ENCODE results near the gene GPR45. TPM values are rescaled to one million over a fixed set of nuclear protein-coding genes. Genes with fewer than 3 reads are reported as not detected.
"Not testable (repeated sequence)": the region's sequence is repeated elsewhere in the genome, so short reads cannot be mapped to it uniquely, and the experiment has no call there.

The GPR45 gene
- total and polyA plus RNA-seq, 8 donors, result not detected

GRCh38 chr2:105248316-105249070, 7.0 kb downstream of the GPR45 start:
- H3K27me3 ChIP-seq, result no peaks in the 10 kb centered on the region
- intact Hi-C loops (cut with DNase I; ENCODE audit: low total_unique reads), result no loop called here
- DNase-seq, result no peak
- no peak for TF ChIP-seq EP300 (IDR thresholded peaks at IDR 0.05)
- no peak for TF ChIP-seq CTCF (IDR thresholded peaks at IDR 0.05)
- TF ChIP-seq POLR2AphosphoS5 (IDR thresholded peaks at IDR 0.05), result no peak
- TF ChIP-seq POLR2A (IDR thresholded peaks at IDR 0.05), result no peak
- no peaks in the 10 kb centered on the region for H3K9me3 ChIP-seq
- H3K4me3 ChIP-seq, result no peak overlapping the region
- no peak overlapping the region for H3K27ac ChIP-seq
- no peaks in the 10 kb centered on the region for H3K36me3 ChIP-seq
- no peaks in the 10 kb centered on the region for H3K4me1 ChIP-seq
- 74 to 90% (median 78%) methylated on average over 4 of the region's 4 CpGs for WGBS, 5 donors

GRCh38 chr2:105249181-105249580, 7.6 kb downstream of the GPR45 start:
- no peak for TF ChIP-seq CTCF (IDR thresholded peaks at IDR 0.05)
- no peak for TF ChIP-seq POLR2AphosphoS5 (IDR thresholded peaks at IDR 0.05)
- H3K4me1 ChIP-seq, result no peaks in the 10 kb centered on the region
- no peak overlapping the region for H3K27ac ChIP-seq
- H3K9me3 ChIP-seq, result no peaks in the 10 kb centered on the region
- H3K27me3 ChIP-seq, result no peaks in the 10 kb centered on the region
- DNase-seq, result no peak
- H3K4me3 ChIP-seq, result no peak overlapping the region
- no peaks in the 10 kb centered on the region for H3K36me3 ChIP-seq
- WGBS, 5 donors, result 56 to 73% (median 68%) methylated on average over 5 of the region's 5 CpGs
- intact Hi-C loops (cut with DNase I; ENCODE audit: low total_unique reads), result no loop called here

- Histone ChIP-seq H3K4me1 (no peaks in the 10 kb centered on the region), H3K4me3 (no peak overlapping the region), H3K27me3 (no peaks in the 10 kb centered on the region), H3K36me3 (no peaks in the 10 kb centered on the region), H3K9me3 (no peaks in the 10 kb centered on the region), H3K27ac (no peak overlapping the region)
- intact Hi-C loops (cut with DNase I; ENCODE audit: low total_unique reads), result no loop called here
- no peak for DNase-seq
- no peak for TF ChIP-seq POLR2AphosphoS5 (IDR thresholded peaks at IDR 0.05)
- 49 to 67% (median 62%) methylated on average over 4 of the region's 4 CpGs for WGBS, 5 donors
These were observed 8.3 kb downstream of the GPR45 start for GRCh38 chr2:105249891-105250290.

GRCh38 chr2:105251016-105251648, 9.6 kb downstream of the GPR45 start:
- H3K4me1 ChIP-seq; H3K36me3 ChIP-seq; H3K4me3 ChIP-seq; DNase-seq; intact Hi-C loops (cut with DNase I; ENCODE audit: low total_unique reads); H3K27ac ChIP-seq; H3K9me3 ChIP-seq; H3K27me3 ChIP-seq: not testable (repeated sequence)
- WGBS, 5 donors, result 94 to 98% (median 98%) methylated on average over 36 to 43 of the region's 43 CpGs

GRCh38 chr2:105252271-105252670, 10.7 kb downstream of the GPR45 start:
- Histone ChIP-seq H3K27ac (no peak overlapping the region), H3K4me1 (no peaks in the 10 kb centered on the region), H3K27me3 (no peaks in the 10 kb centered on the region), H3K4me3 (no peak overlapping the region), H3K36me3 (no peaks in the 10 kb centered on the region), H3K9me3 (no peaks in the 10 kb centered on the region)
- intact Hi-C loops (cut with DNase I; ENCODE audit: low total_unique reads), result no loop called here
- TF ChIP-seq POLR2AphosphoS5 (IDR thresholded peaks at IDR 0.05) (no peak), POLR2A (IDR thresholded peaks at IDR 0.05) (no peak), EP300 (IDR thresholded peaks at IDR 0.05) (no peak), CTCF (IDR thresholded peaks at IDR 0.05) (no peak)
- WGBS, 5 donors, result 91 to 100% (median 97%) methylated on average over 2 of the region's 2 CpGs
- no peak for DNase-seq
